HG03442 (cell line): ENCODE measurements around the gene NRG3.
"Not testable (repeated sequence)": the region's sequence is repeated elsewhere in the genome, so short reads cannot be mapped to it uniquely, and the experiment has no call there.

Experiments
- ATAC-seq: cut with Tn5 transposase; IDR thresholded peaks from one replicate; pipeline ENCODE4 v1.9.1; 2021; ENCODE audit warnings: mild to moderate bottlenecking, moderate library complexity; ENCODE audit not compliant: unreplicated experiment

The NRG3 gene

DNA sequence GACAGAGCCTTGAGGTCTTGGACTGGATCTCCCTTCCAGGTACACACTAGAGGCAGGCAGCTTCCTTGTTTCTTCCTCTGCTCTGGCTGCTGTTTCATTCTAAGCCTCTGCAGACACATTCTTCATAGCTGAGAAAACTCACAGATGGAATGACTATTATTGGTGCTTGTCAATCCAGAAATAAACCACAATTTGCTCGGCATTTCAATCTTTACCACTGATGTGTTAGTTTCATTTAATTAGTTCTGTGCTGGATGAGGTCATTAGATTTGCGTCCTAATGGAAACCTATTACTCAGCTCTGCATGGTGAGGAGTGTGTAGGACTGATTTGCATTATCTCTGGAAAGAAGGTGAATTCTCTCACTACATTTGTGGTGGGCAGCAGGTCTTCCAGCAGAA lies 392.5 kb downstream of the NRG3 start:
- ATAC-seq = no peak

DNA sequence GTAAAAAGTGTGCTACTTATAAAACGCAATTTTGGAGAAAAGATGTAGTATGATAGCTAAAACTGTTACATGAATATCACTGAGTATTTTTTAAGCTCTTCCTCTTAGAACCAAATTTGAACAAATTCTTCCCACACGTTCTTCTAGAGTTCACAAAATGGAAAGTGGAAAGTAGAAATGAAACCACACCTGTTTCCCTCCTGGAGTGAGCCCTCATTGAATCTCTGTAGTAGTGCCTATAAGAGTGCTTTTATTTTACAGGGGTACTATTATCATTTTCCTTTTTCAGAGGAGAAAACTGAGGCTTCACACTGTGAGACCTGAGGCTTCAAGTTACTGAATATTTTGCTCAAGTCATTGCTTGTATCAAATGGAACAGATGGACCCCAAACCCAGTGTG lies 393.0 kb downstream of the NRG3 start:
- no peak for ATAC-seq

DNA sequence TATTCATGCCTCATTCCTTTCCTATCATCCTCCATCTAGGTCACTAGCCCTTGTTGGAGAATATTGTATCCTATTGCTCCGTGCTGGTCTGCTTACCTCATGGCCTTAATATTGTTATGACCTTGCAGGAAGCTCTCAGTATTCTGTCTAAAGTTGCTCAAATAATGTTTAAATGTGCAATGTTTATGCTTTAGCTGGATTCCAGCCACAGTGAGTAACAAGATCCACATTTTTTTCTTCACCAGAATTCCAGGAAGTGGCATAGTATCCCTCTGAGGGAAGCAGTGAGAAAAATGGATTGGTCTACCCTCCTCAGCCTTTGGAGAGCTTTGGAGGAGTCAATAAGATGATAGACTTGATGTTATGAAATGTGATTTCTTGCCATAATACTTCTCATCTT lies 402.6 kb downstream of the NRG3 start:
- ATAC-seq = no peak

DNA sequence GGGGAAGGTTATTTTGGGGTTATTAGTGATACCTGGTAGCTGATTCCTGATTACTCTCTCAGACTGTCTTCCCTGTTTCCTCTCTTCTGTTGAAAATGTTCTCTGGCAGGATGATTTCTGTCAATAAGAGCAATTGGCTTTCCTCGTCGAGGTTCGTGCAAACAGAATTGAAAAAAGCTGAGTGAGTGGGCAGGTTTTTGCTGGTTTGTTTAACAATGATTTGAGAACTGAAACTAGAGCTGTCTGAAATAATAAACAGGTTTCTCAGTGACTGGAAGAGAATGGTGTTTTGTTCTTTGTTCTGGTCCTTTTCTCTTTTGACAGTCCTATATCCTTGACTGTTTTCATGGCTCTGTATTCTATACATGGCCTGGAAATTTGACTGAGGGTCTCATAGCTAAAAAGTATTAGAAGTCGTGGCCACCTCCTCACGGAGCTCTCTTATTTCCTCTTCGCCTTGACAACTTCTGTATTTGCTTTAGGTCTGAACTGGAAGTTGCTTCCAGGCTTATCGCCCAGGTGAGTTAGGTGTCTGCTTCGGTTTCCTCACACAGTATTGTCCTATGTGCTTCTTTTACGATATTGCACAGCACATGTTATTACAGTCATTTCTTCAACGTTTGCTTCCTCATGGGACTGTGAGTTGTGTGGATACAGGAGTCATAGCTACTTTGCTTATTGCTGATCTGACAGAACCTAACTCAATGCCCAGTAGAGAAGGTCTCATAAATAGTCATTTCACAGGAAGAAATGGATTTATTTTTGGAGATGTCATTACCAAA lies 403.6 kb downstream of the NRG3 start:
- ATAC-seq = no peak

DNA sequence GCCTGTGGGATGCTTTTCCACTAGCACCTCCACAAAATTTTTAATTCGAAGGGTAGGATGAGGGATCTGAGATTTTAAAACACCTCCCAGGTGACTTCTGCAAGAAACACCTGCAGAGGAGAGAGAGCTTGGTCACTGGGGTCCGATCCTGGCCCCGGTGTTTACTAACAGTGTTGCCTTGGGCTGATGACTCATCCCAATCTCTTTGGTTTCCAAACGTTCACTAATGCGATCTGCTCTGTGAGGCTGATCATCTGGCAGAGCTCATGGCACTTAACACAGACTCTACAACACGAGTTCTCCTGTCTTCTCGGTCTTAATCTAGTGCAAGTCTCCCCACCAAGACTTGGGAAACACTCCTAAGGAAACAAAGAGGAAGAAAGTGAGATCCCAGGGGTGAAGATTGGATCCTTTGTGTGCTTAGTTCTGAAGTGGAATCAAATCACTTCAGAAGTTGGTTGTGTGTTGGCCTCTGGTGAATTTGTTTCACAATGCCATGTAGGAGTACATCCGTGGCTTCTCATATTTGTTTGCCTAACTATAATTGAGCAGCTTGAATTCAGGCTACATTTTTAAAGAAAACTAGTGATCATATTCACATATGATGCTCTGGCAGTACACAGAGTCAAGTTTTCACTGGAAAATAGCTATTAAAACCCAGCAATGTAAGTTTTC lies 407.9 kb downstream of the NRG3 start:
- ATAC-seq = no peak

DNA sequence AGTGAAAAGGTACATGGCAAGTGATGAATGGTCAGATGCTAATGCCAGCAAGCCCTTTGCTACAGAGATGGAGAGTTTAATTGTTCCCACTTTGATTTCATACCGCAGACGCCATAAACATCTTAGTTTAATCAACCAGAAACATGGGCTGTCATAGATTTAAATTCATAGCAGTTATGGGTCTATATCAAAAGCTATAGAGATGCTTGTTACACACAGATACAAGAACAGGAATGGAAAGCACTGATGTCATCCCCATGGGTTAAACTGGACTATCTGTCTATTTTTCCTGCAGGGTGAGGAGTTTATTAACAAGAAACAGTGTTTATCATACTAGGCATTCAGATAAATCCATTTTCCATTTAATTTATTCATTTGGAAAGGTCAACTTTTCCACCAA lies 409.2 kb downstream of the NRG3 start:
- ATAC-seq = no peak

DNA sequence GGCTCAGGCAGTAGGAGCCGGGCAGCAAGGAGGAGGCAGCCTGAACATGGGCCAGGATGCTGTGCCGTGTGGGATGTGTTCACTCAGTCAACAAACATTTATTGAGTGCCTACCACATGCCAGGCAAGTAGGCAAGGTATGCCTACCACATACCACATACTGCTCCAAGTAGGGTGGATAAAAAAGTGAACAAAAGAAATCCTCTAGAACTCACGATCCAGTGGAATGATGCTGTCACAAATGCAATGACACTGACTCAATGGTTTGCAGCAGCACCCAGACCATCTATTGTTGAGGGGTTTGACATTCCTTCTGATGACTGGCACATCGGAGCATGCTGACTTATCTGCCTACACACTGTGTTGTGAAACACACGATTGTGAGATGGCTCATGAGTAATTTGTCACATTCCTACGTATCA lies 413.5 kb downstream of the NRG3 start:
- no peak for ATAC-seq

DNA sequence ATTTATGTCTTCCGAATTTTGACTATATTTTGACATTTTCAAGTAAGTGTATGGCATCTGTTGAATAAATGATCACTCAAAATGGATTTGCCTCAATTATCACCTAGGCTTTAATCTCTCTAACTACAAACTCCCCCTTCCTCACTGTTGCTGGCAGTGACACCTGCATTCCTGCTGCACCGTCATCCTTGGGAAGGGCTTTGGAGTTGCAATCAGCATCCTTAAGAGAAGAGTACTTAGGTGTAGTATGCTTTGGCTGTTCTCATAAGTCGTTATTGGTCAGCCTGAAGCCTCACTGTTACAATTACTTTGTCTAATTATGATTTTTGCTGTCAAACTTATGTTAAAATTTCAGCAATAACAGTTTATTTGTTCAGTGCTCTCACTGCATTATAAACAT lies 415.0 kb downstream of the NRG3 start:
- no peak for ATAC-seq

DNA sequence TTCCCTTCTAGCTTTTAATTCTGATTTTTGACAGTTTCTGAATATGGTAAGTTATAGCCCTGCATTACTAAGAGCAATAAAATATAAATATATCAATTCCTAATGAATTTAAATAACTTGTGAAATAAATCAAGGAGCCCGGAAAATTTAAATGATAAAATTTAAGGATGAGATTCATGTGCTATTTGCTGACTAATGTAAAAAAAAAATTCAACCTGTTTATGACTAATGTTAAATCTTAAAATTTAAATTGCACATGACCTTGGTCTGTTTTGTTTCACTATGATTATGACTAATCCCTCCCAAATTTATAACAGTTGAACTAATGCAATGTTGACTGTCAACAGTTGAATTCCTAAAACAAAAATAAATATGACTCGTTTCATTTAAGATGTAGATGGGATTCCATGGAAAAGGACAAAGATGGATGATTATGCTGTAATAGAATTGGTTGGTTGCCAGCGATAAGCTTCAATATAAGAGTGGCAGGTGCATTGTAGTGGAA lies 419.9 kb downstream of the NRG3 start:
- ATAC-seq = no peak

DNA sequence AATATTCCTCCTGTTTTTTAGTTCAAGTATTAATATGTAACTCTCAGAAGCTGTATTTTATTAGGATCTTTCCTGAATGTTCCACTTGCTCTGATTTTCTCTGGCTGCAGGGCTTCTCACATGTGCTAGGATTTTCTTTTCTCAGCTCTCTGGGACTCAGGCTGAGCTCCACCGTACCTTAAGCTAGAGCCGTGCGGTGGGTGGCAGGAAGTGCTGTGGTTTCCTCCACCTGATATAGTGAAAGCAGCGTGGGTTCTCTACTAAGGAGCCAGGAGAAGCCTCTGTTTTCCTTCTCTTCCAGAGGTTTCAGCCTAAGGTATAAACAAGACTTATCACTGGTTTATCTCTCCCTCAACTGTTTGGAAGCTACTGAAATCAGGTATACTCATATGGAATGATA lies 433.6 kb downstream of the NRG3 start:
- ATAC-seq = no peak

DNA sequence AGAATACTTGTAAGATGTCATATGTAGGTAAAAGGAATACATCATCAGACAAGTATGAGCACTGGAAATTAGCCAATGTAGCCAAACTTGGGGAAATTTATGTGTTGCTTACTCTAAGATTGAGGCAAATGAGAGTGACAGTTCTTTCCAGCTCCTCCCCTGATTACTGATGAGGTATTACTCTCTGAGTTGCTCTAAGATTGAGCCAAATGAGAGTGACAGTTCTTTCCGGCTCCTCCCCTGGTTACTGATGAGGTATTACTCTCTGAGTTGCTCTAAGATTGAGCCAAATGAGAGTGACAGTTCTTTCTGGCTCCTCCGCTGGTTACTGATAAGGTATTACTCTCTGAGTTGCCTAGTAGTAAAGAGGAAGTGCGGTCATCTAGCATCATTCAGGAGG lies 435.8 kb downstream of the NRG3 start:
- ATAC-seq = no peak

DNA sequence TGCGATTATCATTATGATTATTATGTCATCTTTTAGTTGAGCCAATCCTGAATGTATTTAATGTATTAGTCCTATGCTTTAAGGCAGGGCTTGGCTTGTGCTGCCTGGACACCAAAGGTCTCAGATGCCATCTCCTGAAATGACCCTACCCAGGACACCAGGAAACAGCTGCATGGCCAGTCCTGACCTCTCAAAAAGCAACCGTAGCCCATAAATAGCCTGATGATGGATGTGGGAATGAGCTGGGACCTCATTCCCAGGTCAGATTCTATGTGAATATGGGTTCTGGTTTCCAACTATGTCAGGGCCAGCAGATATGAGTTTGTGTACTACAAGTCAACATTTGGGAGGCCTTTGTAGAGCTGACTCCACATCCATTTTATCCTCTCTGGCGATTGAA lies 438.4 kb downstream of the NRG3 start:
- no peak for ATAC-seq

DNA sequence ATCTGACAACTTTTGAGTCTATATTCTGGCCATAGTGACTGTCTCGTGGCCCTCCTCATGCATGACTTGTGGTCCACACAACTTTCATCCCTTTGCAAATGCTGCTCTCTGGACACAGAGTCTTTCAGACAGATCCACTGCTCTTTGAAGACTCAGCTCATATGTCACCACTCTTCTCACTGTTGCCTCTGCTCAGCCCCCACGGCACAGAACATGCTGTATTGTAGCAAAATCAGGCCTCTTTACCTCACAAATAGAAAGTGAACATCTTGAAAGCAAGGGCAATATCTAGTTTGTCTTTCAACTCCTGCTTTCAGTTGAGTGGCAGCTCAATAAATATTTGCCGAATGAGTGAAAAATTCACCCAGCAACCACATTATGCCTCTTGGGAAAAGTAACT lies 443.5 kb downstream of the NRG3 start:
- no peak for ATAC-seq

DNA sequence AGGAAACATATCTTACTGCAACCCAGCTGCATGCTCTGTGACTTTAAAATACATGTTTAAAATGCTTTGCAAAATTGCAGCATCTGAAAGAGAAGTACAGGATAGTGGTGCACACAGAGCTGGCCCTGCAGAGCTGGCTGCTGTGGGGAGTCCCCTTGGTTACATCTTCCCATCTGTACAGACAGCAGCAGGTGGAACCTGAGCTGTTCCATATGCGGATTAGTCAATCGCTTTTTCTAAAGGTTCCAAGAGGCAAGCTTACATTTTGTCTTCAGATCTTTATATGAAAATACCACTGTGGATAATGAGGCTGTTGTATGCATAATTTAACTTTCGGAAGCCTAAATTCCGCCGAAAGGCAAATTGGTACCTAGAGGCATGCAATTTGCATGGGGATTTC lies 444.1 kb downstream of the NRG3 start:
- ATAC-seq = no peak

DNA sequence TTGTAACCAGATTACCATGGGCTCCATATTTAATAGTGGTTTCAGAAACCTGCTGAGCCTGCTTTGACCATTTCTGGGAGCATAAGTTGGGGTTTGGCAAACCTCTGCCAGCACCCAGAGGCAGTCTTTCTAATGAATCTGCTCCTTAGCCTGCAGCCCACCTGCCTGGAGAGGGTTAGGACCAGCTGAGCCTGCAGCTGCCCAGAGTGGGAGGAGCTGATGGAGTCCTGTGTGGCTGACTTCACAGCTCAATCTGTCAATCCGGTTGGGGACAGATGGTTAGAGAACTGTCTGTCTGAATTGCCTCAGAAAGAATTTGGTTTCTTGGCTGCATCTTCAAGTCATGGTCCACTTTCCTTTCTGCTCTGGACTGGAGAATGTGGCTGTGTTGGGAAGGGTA lies 444.6 kb downstream of the NRG3 start:
- ATAC-seq = no peak

DNA sequence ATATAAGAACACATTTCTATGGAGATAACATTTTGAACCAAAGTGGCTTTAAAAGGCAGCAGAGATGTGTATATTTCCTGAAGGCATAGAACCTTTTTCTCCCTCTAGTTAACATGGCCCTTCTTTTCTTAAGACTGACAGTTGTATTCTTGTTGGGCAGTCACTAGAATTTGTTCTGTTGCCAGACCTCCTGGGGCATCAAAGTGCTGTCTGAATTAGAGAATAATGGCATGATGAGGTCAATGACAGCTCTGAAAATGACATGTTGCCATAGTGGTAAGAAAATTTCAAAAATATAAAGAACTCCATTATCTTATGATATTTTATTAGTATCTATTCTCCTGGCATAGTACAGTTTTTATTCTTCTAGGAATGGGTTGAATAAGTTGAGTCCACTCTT lies 446.7 kb downstream of the NRG3 start:
- no peak for ATAC-seq

DNA sequence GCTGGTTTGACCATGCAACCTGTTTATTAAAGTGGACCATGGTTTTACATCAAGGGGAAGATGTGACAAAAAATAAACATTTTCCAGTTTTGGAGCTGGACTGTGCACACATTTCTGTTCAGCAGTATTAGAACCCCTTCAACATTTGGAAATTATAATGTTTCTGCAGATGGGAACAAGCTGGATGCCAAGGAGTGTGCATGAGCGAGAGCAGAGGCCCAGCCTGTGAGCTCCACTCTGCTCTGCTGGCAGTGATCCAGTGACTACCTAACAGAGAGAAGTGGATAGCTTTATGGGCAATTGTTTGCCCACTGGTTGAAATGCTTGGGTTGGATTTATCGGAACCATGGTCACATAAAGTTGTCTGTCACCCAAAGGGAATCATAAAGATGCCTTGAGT lies 456.7 kb downstream of the NRG3 start:
- ATAC-seq = no peak

DNA sequence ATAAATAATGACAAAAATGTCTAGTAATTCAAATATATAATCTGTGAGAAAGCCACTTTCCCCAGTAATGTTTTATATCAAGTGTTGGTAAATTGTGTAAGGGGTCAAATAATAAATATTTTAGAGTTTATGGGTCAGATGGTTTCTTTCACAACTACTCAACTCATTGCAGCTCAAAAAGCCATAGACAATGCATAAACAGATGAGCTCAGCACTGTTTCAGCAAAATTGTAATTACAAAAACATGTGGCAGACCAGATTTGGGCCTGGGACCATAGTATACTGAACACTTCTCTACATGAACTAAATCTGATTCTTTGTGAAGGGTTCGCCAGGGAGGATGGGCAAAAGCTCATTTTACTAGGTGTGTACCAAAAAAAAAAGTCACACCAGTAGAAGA lies 460.8 kb downstream of the NRG3 start:
- no peak for ATAC-seq

DNA sequence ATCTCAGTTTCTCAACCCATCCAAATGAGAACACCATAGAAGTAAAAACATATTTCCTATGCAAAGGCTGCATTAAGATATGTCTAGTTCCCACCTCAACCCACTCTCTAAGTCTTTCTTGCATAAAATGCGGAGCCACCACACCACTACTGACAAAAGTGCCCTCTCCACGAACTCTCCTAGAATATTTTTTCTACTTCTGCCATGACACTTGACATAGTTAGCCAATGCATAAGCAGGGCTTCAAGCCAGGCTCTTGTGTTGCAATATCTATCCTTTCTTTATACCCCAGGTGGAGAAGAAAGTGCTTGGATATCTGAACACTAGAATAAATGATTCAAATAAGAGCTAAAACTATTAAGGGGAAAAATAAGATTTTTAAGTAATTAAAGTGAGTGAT lies 465.2 kb downstream of the NRG3 start:
- no peak for ATAC-seq

DNA sequence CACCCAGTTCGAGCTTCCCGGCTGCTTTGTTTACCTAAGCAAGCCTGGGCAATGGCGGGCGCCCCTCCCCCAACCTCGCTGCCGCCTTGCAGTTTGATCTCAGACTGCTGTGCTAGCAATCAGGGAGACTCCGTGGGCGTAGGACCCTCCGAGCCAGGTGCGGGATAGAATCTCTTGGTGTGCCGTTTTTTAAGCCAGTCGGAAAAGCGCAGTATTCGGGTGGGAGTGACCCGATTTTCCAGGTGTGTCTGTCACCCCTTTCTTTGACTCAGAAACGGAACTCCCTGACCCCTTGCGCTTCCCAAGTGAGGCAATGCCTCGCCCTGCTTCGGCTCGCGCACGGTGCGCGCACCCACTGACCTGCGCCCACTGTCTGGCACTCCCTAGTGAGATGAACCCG lies 474.6 kb downstream of the NRG3 start:
- not testable (repeated sequence) for ATAC-seq

DNA sequence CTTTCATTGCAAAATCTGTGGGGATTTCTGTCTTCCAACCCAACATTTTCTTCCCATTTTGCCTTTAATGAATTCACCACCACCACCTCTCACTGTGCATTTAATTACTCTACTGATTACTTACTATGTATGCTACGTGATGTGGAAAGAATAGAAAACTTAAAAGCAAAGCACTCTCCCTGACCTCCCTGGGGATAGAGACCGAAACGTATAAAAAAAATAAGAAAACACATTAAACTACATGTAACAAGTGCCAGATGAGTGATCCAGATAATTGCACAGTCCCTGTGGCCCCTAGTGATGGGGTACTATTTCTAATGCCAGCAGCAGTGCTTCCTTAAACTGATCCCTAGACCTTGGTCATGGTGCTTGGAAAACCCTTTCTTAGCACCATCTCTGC lies 478.4 kb downstream of the NRG3 start:
- ATAC-seq = no peak

DNA sequence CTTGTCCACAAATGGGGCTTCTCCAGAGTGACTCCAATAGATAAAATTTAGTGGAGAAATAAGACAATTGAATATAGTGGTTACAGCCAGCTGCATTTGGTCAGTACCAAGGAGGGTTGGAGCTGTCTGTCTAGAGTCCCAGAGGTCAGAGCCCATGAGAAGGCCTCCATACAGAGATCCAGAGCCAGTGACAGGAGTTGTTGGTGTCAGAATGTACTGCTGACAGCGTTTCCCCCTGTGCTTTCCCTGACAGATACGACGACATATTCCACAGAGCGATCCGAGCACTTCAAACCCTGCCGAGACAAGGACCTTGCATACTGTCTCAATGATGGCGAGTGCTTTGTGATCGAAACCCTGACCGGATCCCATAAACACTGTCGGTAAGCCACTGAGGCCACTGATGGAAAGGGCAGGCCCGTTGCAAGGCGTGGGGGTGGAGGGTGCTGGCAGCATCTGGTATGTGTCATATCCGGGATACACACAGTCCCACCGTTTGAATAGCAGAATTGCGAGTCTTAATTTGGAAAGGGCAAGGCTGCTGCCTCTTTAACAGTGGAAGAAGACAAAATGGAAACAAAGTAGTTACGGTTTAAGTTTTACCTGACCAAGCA lies 483.6 kb downstream of the NRG3 start:
- no peak for ATAC-seq
